Activated CD4-positive, alpha-beta T cell treated with anti-CD3 and anti-CD28 coated beads for 4 hours (primary cell): ENCODE data around the gene FGFRL1.
"Not testable (repeated sequence)": the region's sequence is repeated elsewhere in the genome, so short reads cannot be mapped to it uniquely, and the experiment has no call there.

ENCODE experiments used
- DNase-seq, 2 donors: peaks; one replicate each; pipeline ENCODE4 v3.0.0-alpha.2; 2020

FGFRL1 gene

DNA sequence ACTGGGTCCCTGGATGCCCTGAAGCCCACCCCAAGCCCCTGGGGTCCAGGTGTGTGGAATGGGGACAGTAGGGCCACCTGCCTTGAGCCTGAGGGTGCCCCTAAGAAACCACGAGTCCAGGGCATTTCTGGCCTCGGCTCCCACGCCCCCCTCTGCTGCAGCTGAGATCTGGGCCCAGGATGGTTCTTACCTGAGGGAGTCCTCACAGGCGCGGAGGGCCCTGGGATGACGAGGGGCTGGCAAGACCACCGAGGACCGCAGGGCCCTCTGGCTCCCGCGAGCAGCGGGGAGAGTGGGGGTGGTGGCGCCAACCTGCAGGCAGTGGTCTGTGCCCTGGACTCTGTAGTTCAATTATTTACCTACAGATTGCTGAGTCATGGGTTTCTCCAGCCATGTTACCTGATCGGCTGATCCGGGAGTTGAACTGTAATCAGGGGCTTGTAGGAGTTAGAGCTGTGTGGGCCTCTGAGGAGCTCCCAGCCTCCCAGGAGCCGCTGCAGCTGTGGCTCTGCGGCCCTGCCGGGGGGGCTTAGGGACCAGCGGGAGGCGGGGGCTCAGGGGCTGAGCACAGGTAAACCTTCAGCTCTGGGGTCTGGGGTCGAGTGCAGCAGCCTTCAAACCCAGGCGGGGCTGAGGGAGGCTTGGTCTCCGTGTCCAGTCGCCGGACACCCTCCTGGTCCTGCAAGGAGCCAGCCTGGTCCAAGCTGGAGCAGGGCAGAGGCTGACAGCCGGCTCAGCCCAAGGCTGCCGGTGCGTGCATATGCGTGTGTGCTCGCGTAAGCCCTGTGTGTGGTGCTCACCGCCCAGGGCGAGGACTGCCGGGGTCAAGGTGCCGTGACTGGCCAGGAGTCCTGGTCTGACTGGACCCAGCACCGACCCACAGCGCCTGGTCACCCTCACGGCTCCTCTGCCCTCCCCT, 18.1 kb upstream of the FGFRL1 start, which contains the start of gene SLC26A1:
Gene SLC26A1, minus strand, starts transcription at position 294 of the 919 bp plus-strand sequence. CDS start 1,701 bp downstream, outside the sequence.
- DNase-seq = no peak

DNA sequence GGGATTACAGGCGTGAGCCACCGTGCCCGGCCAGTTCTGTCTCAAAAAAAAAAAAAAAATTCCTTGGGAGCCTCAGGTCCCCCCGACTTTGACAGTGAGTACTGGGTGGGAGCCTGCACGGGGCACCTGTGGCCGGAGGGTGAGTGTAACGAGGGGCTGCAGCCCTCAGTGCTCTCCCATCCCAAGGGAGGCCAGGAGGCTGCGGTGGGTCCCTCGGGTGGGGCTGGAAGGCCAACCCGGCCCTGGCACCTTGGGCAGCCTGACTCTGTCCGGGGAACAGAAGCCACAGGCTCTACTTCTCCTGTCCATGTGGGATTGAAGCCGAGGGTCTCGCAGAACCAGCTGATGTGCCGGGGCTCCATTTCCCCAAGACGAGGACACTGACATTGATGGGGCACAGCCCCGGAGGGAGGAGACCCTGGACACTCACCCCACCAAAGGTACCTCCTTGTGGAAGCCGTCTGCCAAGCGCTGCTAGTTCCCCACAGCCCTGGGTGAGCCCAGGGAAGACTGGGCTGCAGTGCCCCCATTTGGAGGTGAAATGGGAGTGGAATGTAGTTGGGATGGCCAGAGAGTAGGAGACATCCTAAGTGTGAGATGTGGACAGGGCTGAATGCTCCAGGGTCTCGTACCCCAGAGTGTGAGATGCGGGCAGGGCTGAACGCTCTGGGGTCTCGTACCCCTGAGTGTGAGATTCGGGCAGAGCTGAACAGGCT, 16.0 kb upstream of the FGFRL1 start:
- no peak for DNase-seq

DNA sequence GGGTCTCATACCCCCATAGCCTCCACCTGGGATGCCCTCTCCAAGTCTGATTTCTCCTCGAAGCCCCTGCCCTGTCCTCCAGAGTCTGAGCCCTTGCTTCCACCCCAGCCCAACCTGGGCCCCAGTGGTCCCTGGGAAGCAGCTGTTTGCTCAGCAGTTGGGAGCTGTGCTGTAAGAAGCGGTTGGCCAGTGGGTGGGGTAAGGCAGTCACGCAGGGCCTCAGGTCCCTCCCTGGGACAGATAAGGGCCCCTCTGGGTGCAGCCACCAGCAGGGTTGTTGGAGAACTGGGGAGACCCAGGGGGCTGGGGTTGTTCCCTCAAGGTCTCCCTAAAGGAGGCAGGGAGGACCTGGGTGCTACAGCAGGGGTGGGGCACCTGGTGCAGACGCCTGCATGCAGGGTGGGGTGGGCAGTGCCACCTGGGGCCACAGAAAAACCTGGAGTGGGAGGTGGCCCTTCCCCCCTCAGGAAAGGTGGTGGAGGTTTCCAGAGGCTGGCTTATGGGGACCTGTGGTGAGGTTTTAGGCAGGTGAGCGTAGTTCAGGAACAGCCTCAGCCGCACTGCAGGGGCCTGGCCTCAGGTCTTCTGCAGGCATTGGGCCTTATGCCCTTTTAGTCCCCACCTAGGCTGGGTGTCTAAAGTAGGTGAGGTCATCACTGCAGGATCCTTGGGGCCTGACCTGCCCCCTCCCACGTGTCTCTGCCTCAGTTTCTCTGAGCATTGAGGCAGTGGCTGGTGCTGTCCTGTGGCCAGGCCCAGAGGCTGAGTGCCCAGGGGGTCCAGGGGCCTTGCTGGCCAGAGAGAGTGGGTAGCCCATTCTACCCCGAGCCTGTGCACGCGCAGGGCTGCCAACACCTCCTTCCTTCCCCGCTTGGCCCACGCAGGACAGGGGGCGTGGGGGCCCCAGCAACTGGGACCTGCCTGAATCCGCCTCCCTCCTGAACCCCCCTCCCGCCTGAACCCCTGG, 15.1 kb upstream of the FGFRL1 start:
- no peak for DNase-seq

DNA sequence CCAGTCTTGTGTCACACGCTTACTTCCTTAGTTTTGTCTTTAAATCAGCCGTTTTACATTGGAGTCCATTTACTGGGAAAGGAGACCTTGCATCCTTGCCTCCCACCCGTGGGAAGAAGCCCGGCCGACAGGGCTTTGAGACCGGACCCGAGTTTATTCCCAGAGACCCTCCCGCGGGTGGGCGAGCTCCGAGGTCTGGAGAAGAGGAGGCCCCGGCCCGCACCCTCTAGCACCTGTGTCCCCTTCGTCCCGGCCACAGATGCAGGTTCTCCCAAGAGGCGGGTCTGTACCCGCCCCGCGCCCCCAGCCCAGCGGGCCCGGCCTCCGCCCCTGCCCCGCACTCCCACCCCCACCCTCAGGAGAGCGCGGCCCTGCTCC, 14.4 kb upstream of the FGFRL1 start:
- DNase-seq = no peak

DNA sequence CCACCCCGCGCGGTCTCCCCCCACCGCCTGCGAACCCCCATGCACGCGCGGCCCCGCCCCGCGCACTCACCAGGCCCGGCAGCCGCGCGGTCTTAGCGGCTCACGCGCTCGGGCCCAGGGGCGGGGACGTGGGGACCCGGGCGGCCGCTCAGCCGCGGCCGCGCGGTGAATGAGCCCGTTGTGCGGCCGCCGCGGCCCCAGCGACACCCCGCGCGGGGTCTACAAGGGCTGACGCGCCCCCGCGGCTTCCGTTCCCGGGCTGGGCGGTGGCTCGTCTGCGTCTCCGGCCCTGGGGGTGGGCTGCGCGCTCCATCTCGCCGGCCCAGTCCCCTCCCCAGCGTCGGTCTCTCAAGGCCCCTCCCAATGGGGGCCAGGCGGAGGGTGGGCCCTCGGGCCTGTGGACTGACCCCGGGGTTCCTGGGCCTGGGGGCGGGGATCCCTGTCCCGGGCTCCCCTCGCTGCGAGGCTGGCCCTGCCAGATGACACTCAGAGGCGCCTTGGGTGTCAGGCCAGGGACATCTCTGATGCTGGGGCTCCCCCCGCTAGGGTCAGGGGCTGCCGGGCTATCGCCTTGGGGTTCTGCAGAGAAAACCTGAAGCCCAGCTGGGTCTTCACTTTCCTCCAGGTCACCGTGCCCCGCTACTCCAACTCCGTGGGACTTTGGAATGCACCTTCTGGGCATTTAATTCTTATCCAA, 13.9 kb upstream of the FGFRL1 start:
- DNase-seq = no peak

DNA sequence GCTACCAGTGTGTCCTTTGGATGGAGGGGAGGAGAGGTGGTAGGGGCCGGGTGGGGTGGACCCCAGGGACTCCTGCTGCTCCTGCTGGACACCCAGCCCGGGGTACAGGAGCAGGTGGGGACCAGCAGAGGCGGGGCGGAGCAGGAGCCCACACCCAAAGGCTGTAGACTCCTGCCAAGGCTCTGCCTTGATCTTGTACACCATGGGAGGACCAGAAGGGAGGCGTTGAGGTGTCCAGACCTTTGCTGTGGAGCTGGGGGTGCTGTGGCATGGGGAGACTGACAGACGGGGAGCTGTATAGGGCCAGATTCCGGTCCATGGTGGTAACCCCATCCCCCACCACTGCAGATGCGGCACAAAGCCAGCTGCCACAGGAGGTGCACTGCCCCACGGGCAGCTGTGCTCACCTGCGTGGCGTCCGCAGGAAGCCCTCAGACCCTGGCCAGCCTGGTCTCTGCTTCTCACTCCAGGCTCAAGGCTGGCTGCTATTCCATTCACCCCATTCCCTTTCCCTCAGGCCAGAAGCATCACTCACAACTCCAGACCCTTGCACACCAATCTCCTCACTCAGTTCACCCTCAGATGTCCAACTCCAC, 13.2 kb upstream of the FGFRL1 start:
- no peak for DNase-seq

DNA sequence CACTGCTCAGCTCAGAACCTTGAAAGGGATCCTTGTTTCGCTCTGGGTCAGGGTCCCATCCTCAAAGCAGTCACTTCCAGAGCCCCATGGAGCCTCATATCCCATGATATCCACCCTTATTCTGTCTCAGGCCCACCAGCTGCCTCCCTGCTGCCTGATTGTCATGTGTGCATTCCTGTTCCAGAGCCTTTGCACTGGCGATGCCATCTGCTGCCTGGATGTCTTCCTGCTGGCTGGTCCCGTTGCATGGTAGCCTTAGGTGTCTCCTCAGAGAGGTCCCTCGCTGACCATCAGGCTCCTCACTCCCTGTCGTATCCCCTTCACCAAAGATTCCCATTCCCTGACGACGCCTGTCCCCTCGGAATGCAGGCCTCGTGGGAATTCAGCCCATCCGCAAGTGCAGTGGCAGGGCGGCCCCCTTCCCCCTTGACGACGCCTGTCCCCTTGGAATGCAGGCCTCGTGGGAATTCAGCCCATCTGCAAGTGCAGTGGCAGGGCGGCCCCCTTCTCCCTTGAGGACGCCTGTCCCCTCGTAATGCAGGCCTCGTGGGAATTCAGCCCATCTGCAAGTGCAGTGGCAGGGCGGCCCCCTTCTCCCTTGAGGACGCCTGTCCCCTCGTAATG, 12.1 kb upstream of the FGFRL1 start:
- not testable (repeated sequence) for DNase-seq

DNA sequence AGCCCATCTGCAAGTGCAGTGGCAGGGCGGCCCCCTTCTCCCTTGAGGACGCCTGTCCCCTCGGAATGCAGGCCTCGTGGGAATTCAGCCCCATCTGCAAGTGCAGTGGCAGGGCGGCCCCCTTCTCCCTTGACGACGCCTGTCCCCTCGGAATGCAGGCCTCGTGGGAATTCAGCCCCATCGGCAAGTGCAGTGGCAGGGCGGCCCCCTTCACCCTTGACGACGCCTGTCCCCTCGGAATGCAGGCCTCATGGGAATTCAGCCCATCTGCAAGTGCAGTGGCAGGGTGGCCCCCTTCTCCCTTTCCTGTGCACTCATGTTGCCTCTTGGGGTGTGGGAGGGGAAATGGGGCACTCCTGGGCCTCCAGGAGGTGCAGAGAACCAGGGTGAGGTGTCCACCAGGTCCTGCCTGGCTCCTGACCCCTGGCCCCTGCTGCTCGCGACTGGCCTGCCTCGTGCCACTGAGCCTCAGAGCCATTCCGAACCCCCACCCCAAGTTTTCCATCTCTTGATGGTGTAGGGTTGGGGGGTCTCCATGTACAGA, 11.5 kb upstream of the FGFRL1 start:
- no peak for DNase-seq

DNA sequence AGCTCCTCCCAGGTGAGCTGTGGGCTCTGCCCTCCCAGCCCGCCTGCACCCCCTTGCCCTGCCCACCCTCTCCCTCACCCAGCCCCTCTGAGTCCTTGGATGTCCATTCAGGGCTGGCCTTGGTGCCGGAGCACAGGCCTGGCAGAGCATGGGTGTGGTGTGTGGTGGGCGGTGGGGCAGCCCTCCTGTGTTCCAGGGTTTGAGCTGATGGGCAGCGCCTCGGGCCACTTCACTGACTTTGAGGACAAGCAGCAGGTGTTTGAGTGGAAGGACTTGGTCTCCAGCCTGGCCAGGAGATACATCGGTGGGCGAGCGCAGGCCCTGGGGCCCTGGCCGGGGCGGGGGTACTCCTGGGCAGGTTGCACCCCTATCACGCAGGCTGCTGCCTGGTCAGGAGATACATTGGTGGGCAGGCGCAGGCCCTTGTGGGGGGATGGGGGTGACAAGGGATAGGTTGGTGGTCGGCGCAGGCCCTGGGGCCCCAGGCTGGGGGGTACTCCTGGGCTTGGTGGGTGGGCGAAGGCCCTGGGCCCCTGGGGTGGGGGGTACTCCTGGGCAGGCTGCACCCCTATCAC, 10.7 kb upstream of the FGFRL1 start:
- no peak for DNase-seq

DNA sequence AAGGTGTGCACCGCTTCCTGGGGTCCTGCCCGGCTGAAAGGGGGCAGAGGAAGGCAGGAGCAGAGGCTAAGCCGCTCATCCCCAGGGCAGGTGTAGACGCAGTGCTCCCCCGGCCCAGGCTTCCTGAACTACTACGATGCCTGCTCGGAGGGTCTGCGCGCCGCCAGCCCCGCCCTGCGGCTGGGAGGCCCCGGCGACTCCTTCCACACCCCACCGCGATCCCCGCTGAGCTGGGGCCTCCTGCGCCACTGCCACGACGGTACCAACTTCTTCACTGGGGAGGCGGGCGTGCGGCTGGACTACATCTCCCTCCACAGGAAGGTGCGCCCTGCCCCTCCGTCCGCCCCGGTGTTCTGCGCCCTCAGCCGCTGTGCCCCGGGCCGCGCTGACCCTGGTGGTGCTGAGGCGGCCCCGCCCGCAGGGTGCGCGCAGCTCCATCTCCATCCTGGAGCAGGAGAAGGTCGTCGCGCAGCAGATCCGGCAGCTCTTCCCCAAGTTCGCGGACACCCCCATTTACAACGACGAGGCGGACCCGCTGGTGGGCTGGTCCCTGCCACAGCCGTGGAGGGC, 9.8 kb upstream of the FGFRL1 start:
- DNase-seq = no peak

DNA sequence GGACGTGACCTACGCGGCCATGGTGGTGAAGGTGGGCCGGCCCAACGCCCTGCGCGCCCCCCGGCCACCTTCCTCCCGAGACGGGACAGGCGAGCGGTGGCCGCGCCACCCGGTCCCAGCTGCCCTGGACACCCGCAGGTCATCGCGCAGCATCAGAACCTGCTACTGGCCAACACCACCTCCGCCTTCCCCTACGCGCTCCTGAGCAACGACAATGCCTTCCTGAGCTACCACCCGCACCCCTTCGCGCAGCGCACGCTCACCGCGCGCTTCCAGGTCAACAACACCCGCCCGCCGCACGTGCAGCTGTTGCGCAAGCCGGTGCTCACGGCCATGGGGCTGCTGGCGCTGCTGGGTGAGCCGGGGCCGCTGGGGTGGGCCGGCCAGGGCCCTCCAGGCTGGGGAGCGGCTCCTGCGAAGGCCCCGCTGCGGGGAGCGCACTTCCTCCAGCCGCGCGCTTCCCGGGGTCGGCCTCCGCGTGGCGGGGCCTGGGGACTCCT, 9.2 kb upstream of the FGFRL1 start:
- DNase-seq = no peak

DNA sequence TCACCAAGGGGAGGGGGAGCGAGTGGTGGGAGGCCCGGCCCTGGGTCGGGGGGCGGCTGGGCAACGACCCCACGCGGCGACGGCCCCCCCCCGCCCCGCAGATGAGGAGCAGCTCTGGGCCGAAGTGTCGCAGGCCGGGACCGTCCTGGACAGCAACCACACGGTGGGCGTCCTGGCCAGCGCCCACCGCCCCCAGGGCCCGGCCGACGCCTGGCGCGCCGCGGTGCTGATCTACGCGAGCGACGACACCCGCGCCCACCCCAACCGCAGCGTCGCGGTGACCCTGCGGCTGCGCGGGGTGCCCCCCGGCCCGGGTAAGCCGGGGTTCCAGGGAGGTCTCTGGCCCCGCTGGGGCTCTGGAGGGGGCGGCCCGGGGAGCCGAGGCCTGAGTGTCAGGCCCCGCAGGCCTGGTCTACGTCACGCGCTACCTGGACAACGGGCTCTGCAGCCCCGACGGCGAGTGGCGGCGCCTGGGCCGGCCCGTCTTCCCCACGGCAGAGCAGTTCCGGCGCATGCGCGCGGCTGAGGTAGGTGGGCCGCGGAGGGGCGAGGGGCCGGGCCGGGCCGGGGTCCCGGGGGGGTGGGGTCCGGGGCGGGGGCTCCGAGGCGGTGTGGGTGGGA, 8.7 kb upstream of the FGFRL1 start:
- DNase-seq = no peak

DNA sequence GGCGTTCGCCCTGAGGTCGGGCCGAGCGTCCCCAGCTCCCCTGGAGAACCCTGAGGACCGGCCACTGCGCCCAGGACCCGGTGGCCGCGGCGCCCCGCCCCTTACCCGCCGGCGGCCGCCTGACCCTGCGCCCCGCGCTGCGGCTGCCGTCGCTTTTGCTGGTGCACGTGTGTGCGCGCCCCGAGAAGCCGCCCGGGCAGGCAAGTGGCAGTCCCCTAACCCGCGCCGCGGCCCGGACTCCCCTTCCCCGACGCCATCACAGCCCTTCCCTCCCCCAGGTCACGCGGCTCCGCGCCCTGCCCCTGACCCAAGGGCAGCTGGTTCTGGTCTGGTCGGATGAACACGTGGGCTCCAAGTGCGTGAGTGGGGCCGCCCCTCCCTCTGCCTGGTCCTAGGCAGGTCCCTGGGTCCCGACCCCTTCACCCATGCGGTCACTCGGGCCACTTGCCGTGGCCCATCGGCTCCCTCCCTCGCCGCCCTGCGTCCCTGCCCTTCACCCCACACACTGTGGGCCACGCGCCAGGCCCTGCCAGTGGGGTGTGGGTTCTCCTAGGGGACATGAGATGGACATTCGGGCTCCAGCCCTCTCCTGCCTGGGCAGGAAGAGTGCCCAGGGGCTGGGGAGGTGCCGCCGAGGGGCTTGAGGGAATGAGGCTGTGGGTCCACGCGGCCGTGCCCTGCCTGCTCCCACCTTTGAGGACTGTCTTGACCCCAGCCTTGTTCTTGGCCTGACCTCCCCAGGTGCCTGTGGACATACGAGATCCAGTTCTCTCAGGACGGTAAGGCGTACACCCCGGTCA, 8.0 kb upstream of the FGFRL1 start:
- no peak for DNase-seq

DNA sequence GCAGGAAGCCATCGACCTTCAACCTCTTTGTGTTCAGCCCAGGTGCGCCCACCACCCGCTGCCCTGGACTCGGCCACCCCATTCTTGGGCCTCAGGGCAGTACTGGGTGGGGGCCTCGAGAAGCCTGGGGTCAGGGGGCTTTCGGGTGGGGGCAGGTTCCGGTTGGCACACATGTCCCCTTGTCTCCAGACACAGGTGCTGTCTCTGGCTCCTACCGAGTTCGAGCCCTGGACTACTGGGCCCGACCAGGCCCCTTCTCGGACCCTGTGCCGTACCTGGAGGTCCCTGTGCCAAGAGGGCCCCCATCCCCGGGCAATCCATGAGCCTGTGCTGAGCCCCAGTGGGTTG, 7.4 kb upstream of the FGFRL1 start:
- no peak for DNase-seq

DNA sequence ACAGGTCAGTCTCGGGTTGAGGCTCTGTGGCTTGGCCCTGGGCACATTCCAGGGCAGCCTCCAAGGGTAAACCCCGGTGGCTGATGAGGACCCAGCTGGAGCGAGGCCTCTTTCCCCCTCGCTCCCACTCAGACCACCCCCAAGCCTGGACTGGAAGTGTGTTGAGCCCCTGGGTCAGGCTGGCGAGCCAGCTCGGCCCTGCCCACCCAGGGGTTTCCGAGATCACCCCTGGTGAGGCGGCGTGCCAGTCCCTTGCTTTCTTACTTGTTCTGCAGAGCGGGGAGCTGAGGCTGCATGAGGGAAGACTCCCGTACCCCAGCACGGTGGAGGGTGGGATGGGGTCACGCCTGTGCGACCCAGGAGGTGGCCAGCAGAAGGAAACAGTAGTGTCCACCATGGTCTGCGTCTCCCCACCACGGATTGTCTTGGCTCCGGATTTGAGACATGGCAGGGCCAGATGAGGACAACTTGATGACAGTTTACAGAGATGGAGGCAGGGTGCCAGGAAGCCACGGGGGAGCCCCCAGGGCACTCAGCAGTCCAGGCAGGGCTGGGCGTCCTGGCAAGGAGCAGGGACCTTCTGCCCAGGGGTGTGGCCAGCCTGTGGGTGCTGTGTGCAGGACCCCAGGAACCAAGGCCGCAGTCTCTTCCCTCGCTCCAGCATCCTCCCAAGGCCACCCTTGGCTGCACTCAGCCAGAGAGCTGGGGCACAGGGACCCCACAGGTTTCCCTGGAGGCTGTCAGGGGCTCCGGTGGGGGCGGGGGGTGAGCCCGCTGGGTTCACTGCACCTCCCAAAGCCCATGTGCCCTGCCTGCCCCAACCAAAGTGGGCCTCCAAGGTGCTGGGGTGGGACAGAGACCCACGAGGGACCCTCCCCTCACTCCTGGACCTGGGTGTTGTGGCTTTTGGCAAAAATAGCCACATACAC, 6.6 kb upstream of the FGFRL1 start:
- no peak for DNase-seq

DNA sequence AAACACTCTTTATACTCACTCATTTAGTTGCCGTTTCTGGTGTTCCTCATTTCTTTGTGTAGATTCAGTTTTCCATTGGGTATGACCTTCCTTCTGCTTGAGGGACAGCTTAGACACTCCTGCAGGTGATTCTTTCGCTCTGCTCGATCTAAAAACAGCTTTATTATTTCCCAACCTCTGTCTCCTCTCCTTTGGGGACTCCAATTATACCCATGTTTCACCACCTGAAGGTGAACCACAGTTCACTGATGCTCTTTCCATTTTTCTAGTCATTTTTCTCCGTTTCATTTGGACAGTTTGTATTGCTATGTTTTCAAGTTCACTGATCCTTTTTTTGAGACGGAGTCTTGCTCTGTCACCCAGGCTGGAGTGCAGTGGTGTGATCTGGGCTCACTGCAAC, 4.6 kb upstream of the FGFRL1 start:
- DNase-seq = no peak

DNA sequence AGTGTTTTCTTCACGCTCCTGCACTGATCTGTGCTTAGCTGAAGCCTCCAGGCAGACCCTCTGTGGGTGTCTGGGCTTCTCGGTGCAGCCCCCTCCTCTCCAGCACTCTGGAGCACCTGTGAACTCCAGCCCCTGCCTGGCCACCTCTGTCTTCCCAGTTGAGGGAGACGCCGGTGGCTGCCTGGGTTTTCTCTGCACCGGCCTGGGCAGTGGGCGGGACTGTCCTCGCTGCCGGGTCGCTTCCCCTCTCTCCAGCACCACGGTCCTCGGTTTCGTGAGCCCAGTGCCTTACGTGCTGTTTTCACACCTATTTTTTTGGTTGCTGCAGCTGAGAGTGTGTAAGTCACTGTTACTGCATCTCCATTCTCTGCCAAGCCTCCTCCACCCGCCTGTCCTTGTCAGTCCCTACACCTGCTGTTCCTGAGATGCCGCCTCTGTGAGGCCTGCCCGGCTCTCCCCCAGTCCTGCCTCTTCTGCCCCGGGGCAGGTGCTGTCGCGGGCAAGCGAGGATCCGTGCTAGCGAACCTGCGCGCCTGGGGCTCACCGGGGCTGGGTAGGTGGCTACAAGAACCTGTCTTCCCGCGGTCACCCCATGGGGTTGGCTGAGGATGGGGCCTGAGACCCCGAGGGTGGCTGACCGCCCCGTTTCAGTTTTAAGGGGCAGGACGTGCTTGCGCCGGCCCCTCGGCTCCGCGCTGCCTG, 2.4 kb upstream of the FGFRL1 start:
- DNase-seq = peak; percentile 32 to 33
